Omental fat pad (tissue), 4 donors: ENCODE results near the gene UBN2. TPM values are rescaled to one million over a fixed set of nuclear protein-coding genes. Genes with fewer than 3 reads are reported as not detected.
A peak's percentile ranks its signal among the peaks of the same experiment; 100 is the strongest.

Experiments
- ATAC-seq: fragments of 150-250 bp; one replicate; pipeline ENCODE4 v1.9.1; 2016; ENCODE audit warnings: mild to moderate bottlenecking, moderate library complexity; ENCODE audit not compliant: low FRiP score
- DNase-seq: peaks from one replicate; pipeline ENCODE4 v3.0.0-alpha.2; 2019; ENCODE audit warnings: low spot score
- CTCF ChIP-seq, 3 donors: fragments of 450-650 bp; IDR thresholded peaks; one replicate each; pipeline ENCODE4 v1.5.1; 2016 to 2017; ENCODE audit warnings: antibody characterized with exemption in 3 of 3, mild to moderate bottlenecking in 3 of 3, moderate library complexity in 2 of 3
- total RNA-seq, 4 donors: library from RNA; depleted of rRNA; stranded (reverse); fragments of >200 nt; gene quantifications; one replicate each; pipeline ENCODE4 v1.1.0, GENCODE V29; 2016

UBN2 gene
- 10 to 100 TPM in 2 of 4 donors, 1 to 10 TPM in 2; 7.8 to 18.0 (median 9.8) TPM for total RNA-seq

DNA sequence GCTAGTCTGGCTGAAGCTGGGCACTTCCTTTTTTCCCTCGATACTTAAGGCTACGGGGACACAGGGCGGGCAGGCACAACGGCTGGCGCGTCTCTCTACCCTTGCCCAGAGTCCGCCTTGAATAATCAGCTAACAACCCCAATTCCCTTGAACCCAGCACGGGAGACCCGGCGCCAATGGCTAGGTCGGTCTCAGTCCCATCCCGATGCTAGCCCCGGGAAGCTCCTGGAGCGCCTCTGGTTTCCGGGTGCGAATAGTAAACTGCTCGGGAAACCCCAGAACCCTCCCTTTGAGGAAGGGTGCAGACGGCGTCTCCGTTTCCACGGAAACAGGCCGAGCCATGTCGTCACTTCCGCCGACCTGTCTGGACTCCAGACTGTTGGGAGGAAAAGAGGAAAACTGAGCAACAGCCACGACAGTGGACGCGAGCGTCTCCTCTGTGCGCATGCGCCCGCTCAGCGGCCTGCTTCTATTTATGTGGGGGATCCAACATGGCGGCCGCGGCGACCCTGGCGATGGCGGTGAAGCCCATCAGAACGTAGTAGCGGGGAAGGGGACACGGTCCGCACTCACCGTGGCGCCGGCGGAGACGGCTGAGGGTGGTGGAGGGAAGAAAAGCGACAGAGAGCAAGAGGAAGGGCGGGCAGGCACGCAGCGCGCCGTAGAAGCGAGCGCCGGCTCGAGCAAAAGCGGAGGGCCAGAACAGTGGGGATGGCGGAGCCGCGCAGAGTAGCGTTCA is at the start of gene UBN2:
UBN2 (plus strand) TSS at position 464 of the 739 bp plus-strand sequence; CDS start at position 712, 248 bp downstream.
- peak; percentile 98 for ATAC-seq
- TF ChIP-seq CTCF (IDR thresholded peaks at IDR 0.05) = no peak
- DNase-seq = peak; percentile 91

DNA sequence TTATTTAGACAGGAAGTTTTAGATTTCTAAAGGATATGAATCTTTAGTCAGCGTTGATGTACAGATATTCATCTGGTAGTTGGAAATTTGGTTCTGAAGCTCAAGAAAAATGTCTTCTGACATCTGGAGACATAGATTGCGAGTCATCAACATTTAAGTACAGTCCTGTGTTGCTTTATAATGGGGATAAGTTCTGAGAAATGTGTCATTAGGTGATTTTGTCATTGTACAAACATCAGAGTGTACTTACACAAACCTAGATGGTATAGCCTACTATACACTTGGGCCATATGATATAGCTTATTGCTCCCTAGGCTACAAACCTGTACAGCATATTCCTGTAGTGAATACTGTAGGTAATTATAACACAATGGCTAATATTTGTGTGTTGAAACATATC is 49.6 kb upstream of the UBN2 start:
- DNase-seq = no peak
- TF ChIP-seq CTCF (IDR thresholded peaks at IDR 0.05) = no peak
- ATAC-seq = no peak

DNA sequence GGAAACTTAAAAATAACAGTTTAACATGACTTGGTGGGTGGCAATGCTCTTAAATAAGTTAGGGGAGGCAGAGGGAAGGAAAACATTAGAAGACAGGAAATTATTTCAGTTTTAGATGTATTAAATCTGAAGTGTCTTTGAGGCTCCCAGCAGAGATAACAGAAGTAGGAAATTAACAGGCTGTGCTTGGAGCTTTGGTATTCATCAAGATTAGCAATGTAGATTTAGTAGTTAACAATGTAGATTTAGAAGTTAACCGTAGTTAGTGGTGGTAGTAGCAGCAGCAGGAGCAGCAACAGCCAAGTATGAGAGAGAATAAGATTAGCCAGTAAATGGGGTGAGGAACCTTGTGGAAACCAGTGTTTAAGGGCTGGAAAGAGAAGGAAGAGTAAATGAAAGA is 48.7 kb upstream of the UBN2 start:
- ATAC-seq = no peak
- no peak for TF ChIP-seq CTCF (IDR thresholded peaks at IDR 0.05)
- no peak for DNase-seq

DNA sequence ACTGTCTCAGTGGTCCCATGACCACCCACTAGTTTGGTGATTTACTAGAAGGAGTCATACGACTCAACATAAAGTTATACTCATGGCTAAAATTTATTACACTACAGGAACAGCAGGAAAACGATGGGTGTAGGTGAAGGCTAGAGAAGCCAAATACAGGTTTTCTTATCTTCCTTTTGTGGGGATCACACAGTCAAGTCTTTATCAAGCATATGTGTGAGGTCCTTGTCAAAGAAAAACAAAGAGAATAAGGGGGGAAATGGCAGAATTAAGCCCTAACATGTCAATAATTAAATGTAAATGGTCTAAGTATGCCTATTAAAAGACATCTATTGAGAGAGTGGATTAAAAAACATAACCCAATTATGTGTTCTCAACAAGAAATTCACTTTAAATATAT is 47.8 kb upstream of the UBN2 start:
- no peak for TF ChIP-seq CTCF (IDR thresholded peaks at IDR 0.05)
- no peak for DNase-seq
- no peak for ATAC-seq

- DNase-seq (no peak), ATAC-seq (no peak)
- no peak for TF ChIP-seq CTCF (IDR thresholded peaks at IDR 0.05)
Observed at GRCh38 chr7:139183878-139184338, 47.1 kb upstream of the UBN2 start.

- DNase-seq (no peak), ATAC-seq (no peak)
- TF ChIP-seq CTCF (IDR thresholded peaks at IDR 0.05) = no peak
Observed at GRCh38 chr7:139186146-139186545, 44.9 kb upstream of the UBN2 start.

- no peak for ATAC-seq
- no peak for DNase-seq
- no peak for TF ChIP-seq CTCF (IDR thresholded peaks at IDR 0.05)
Observed at GRCh38 chr7:139189357-139189756, 41.7 kb upstream of the UBN2 start.
